GM06990 (cell line): Measurements from ENCODE around the gene FAM76B.

ENCODE experiments used
- DNase-seq: peaks from one replicate; pipeline ENCODE4 v3.0.0-alpha.2; 2011; ENCODE audit not compliant: insufficient read length; ENCODE audit errors: extremely low read depth
- H3K27me3 ChIP-seq: replicated peaks from 2 replicates; pipeline ENCODE4 v1.6.0; 2011; ENCODE audit warnings: low read length; ENCODE audit not compliant: control insufficient read depth, insufficient read depth
- H3K36me3 ChIP-seq: 2 replicates; pipeline ENCODE4 v1.5.1; 2011; ENCODE audit warnings: low read length; ENCODE audit not compliant: control insufficient read depth, insufficient read depth
- H3K4me3 ChIP-seq: replicated peaks from 2 replicates; pipeline ENCODE4 v1.5.1; 2011; ENCODE audit warnings: low read depth, mild to moderate bottlenecking, control low read depth, low read length
- CTCF ChIP-seq: IDR thresholded peaks from 2 replicates; pipeline ENCODE4 v1.5.1; 2011; ENCODE audit warnings: low read length, control low read depth, mild to moderate bottlenecking, inconsistent platforms; ENCODE audit not compliant: insufficient read depth, poor library complexity, severe bottlenecking

Gene FAM76B

GRCh38 chr11:95789506-95790122 lies at the start of gene FAM76B:
Gene FAM76B (minus strand): TSS chr11:95789782. CDS start chr11:95789478, 304 bp downstream.
- peak; percentile 98 for DNase-seq
- Histone ChIP-seq H3K27me3 (no peaks in the 10 kb centered on the region), H3K4me3 (peak within 1 kb of the TSS; percentile 93), H3K36me3 (no peaks in the 10 kb centered on the region; the same call in 1 of the 2 replicates)
- TF ChIP-seq CTCF: no peak

- TF ChIP-seq CTCF: peak; percentile 83
- no peaks in the 10 kb centered on the region for H3K27me3 ChIP-seq
- peak; percentile 13 for DNase-seq
- no peaks in the 10 kb centered on the region; the same call in none of the 2 replicates for H3K36me3 ChIP-seq
- H3K4me3 ChIP-seq: no peak overlapping the region
Observed at GRCh38 chr11:95835768-95836488, 46.3 kb upstream of the FAM76B start.

- no peaks in the 10 kb centered on the region; the same call in none of the 2 replicates for H3K36me3 ChIP-seq
- H3K4me3 ChIP-seq: no peak overlapping the region
- no peak for DNase-seq
- no peak for TF ChIP-seq CTCF
- no peaks in the 10 kb centered on the region for H3K27me3 ChIP-seq
Observed at GRCh38 chr11:95835351-95835750, 45.8 kb upstream of the FAM76B start.

- Histone ChIP-seq H3K36me3 (peaks cover 1% of the 10 kb centered on the region), H3K4me3 (no peak overlapping the region), H3K27me3 (no peaks in the 10 kb centered on the region)
- DNase-seq: no peak
- no peak for TF ChIP-seq CTCF
Observed at GRCh38 chr11:95833378-95833777, 43.8 kb upstream of the FAM76B start.

GRCh38 chr11:95832763-95833162 lies 43.2 kb upstream of the FAM76B start:
- DNase-seq: no peak
- TF ChIP-seq CTCF: no peak
- Histone ChIP-seq H3K27me3 (no peaks in the 10 kb centered on the region), H3K4me3 (no peak overlapping the region), H3K36me3 (peaks cover 1% of the 10 kb centered on the region)
